HG03442 (cell line): ENCODE results near the gene FDXACB1.

Experiments
- ATAC-seq: cut with Tn5 transposase; IDR thresholded peaks from one replicate; pipeline ENCODE4 v1.9.1; 2021; ENCODE audit warnings: mild to moderate bottlenecking, moderate library complexity; ENCODE audit not compliant: unreplicated experiment

FDXACB1 gene

DNA sequence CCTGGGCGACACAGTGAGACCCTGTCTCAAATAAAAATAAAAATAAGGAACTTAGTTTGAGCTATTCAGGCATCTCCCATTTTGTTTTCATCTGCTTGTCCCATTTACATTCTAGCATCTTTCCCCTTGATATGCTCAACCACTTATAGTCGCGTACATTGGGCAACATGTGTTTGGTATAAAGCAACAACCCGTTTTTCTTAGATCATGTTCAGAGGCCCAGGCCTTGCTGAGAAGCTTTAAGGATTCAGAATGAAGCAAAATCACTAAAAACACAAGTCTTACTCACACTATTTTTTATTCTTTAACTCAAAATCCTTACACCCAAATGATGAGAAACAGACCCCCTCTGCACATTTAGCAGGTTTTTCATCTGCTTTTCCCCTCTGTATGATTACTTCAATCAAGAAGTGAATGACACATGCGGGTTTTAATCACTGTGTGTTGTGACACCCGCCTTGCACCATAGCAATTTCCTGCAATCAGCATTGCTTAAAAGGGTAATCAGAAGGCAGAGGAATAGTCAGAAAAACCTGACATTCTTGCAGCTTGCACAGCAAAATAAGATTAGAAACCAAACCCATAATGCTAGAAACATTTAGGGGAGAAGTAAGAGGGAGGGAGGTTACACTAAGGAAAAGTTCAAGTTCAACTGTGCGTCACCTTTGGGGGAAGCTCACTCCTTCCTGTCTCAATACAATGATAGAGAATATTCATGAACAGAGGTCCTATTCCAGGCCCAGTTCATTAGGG, 33.5 kb downstream of the FDXACB1 start:
- ATAC-seq: no peak

- ATAC-seq: no peak
Observed at GRCh38 chr11:111843661-111844060, 35.3 kb downstream of the FDXACB1 start.

- peak; percentile 60 for ATAC-seq
Observed at GRCh38 chr11:111841370-111842053, 37.5 kb downstream of the FDXACB1 start.

GRCh38 chr11:111840143-111840542, 38.8 kb downstream of the FDXACB1 start:
- ATAC-seq: no peak

GRCh38 chr11:111838054-111838453, 40.9 kb downstream of the FDXACB1 start:
- ATAC-seq: no peak

DNA sequence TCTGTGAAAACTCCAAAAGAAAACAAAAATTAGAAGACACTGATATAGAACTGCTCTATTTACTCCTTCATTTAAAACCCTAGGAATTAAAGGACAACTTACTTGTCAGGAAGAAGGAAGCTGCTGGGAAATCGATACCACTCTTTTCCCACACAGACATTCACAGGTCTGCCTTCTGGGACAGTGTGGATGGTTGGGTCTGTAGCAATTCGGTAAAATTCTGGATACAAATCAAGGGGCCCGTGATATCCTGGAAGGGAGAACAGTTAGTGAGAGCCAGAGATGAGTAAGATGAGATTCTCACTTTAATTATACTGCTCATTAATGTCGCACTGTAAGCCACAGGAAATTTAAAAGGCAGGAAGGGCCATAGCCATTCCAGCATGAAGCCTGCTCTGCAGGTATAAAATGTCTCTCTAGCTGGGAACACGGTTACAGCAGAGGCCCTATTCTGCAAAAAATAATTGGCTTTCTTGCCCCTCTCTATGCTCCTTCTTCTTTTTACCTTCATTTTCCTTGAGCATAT, 41.5 kb downstream of the FDXACB1 start:
- no peak for ATAC-seq

DNA sequence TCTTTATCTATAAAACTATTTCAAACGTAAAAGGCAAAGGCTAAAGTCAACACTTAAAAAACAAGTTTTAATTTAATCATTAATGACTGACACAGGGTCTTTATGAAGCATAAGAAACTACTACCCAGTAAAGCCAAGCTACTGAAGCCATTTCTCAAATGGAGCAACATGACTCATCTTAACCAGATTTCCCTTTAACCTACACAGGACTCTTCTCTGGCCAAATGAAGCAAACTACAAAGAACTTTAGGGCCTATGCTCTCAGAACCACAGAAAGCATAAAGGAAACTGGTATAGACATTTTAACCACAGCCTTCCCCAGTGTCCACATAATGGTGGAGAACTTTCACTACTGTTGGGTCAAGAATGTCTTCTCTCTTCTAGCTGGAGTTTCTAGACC, 42.2 kb downstream of the FDXACB1 start:
- ATAC-seq: peak; percentile 72

DNA sequence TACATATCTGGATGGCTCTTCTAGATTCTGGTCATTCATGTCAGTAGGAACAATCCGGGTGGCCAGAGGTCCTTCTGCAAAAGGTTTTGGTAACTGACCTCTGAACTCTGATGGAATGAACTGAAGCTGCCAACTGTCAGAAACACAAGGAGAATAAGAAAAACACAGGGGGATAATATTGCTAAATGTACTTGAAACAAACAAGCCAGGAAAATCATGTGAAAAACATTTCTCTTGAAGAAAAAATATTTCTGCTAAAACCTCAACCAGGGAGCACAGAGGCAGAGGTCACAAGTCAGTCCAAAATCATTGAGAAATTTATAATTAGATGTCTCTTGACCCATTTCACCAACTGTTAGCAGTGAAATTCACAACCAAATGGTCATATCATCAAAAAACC, 42.8 kb downstream of the FDXACB1 start:
- no peak for ATAC-seq

DNA sequence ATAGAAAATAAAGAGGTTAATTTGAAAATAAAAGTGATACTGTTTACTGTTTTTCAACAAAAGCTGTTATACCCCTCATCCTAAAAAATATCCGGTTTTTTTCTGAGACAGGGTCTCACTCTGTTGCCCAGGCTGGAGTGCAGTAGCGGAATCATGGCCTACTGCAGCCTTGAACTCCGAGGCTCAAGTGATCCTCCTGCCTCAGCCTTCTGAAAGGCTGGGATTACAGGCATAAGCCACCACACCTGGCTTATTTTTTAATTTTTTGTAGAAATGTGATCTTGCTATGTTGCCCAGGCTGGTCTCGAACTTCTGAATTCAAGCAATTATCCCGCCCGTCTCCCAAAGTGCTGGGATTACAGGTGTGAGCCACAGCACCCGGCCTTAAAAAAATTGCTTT, 43.3 kb downstream of the FDXACB1 start:
- no peak for ATAC-seq

DNA sequence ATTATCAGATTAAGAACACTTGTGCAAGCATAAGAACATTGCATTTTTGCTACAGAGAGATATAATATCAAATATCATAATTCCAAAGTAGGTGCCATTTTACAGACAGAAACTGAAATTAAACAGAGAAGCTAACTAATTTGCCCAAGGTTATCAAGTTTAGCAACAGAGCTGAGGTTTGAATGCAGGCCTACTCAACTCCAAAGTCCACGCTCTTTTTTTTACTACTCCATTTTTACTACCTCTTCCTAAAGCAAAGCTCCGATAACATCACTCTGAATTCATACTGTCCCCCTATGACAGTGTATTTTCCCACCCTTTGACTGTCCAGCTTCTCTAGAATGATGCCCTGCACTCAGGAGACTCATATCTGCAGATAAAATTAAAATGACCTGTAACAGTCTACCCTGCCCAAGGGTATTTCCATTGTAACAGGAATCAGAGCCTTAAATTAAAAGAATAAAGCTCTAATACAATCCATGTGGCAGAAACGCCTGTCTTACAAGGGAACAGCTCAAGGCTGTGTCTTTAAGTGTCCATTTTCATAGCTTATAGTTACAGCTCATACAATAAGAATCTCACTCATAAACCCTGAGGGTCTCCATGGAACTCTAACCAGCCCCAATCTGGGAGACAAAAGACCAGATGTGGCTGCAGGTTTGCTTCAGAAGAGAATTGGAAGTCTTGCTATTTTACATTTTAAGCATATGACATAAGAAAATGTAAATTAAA, 44.4 kb downstream of the FDXACB1 start:
- no peak for ATAC-seq

DNA sequence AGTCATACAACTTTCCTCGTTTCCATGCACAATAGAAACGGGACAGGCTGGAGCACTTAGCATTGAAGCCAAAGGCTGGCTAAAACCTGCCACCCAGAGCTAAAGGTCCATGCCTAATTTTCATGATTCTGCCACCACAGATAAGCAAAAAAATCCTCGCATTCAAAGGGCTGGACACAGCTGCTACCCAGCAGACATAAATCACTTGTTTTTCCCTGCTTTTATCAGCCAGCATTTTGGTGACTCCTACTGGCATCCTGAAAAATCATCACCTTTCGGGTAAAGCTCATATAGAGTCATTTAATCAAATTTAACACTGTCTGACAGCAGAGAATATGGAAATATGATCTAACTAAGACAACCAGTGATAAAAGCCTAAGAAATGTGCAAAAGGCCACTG, 45.4 kb downstream of the FDXACB1 start:
- ATAC-seq: no peak

GRCh38 chr11:111829185-111829968, 49.6 kb downstream of the FDXACB1 start:
- peak; percentile 70 for ATAC-seq

DNA sequence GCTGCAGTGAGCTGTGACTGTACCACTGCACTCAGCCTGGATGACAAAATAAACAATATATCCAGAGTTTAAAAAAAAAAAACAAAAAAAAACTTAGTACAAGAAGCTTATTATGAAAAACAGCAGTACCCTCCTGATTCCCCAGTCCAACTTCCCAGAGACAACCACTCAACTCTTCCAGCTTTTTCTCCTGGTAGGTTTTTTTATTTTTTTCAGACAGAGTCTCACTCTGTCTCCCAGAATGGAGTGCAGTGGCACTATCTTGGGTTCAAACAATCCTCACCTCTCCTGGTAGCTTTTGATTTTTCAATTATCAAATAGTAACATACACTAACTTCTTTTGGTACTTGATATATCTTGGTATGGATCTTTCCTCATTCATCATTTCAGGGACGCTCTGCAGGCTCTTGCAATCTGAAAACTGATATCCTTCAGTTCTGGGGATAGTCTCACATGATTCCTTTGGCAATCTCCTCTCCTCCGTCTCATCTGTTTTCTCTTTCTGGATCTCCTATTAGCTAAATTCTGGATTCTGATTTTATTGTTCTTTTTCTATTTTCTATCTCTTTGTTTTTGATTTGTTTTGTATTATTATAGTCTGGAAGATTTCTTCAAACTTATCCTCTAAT, 52.5 kb downstream of the FDXACB1 start:
- ATAC-seq: no peak
